Adrenal gland (tissue), 5 donors: ENCODE data around the gene COPZ2.

ENCODE experiments used
- CTCF ChIP-seq, 6 experiments: fragments of 450-650 bp in 4 of 6; fragments of 200-600 bp in 2 of 6; sonication (generic) in 1 of 6; IDR thresholded peaks; 1 replicate in 5 of 6; 2 replicates in 1 of 6; pipeline versions ENCODE4 v1.5.1 to v1.8.0; 2016 to 2021; ENCODE audit warnings: antibody characterized with exemption in 6 of 6, mild to moderate bottlenecking in 2 of 6, moderate library complexity in 1 of 6
- POLR2A ChIP-seq, 2 donors: fragments of 450-650 bp; IDR thresholded peaks; one replicate each; pipeline ENCODE4 v1.6.1; 2017; ENCODE audit warnings: antibody characterized with exemption in 2 of 2, mild to moderate bottlenecking in 2 of 2, moderate library complexity in 1 of 2
- donor health status: DM: no; HTN: no; CAD: no.

- TF ChIP-seq CTCF (IDR thresholded peaks at IDR 0.05) = no peak
- no peak for TF ChIP-seq POLR2A (IDR thresholded peaks at IDR 0.05)
Observed at GRCh38 chr17:47993031-47993564, 44.5 kb downstream of the COPZ2 start.
